ENCODE results near the gene MAD1L1.

Gene MAD1L1

GRCh38 chr7:2239242-2239641, 6.5 kb upstream of the MAD1L1 start:
- no peaks in the 10 kb centered on the region for H3K9me3 ChIP-seq
- H3K27me3 ChIP-seq: no peaks in the 10 kb centered on the region
- DNase-seq: no peak
- peaks cover 4% of the 10 kb centered on the region for H3K4me1 ChIP-seq
- TF ChIP-seq CTCF (IDR thresholded peaks at IDR 0.05; ENCODE audit: low read depth, low read length): no peak
- H3K36me3 ChIP-seq: peaks cover 45% of the 10 kb centered on the region
- no peak overlapping the region for H3K4me3 ChIP-seq (ENCODE audit: low read depth, low read length)

- H3K36me3 ChIP-seq: peaks cover 46% of the 10 kb centered on the region
- TF ChIP-seq CTCF (IDR thresholded peaks at IDR 0.05; ENCODE audit: low read depth, low read length): no peak
- DNase-seq: no peak
- H3K27me3 ChIP-seq: no peaks in the 10 kb centered on the region
- H3K9me3 ChIP-seq: no peaks in the 10 kb centered on the region
- no peak overlapping the region for H3K4me3 ChIP-seq (ENCODE audit: low read depth, low read length)
- H3K4me1 ChIP-seq: no peaks in the 10 kb centered on the region; the same call in 1 of the 2 replicates
Observed at GRCh38 chr7:2237109-2237602, 4.4 kb upstream of the MAD1L1 start.

- no peaks in the 10 kb centered on the region for H3K27me3 ChIP-seq
- peaks cover 3% of the 10 kb centered on the region; the same call in 1 of the 2 replicates for H3K4me1 ChIP-seq
- no peak for DNase-seq
- H3K4me3 ChIP-seq (ENCODE audit: low read depth, low read length): no peak overlapping the region
- peaks cover 49% of the 10 kb centered on the region for H3K36me3 ChIP-seq
- no peak for TF ChIP-seq CTCF (IDR thresholded peaks at IDR 0.05; ENCODE audit: low read depth, low read length)
- H3K9me3 ChIP-seq: no peaks in the 10 kb centered on the region
Observed at GRCh38 chr7:2233926-2234325, 1.2 kb upstream of the MAD1L1 start.

- H3K27me3 ChIP-seq: no peaks in the 10 kb centered on the region
- peak overlapping the region; percentile 92 for H3K4me3 ChIP-seq (ENCODE audit: low read depth, low read length)
- peak; percentile 34 for DNase-seq
- peaks cover 3% of the 10 kb centered on the region; the same call in 1 of the 2 replicates for H3K4me1 ChIP-seq
- no peak for TF ChIP-seq CTCF (IDR thresholded peaks at IDR 0.05; ENCODE audit: low read depth, low read length)
- H3K9me3 ChIP-seq: no peaks in the 10 kb centered on the region
- H3K36me3 ChIP-seq: peaks cover 41% of the 10 kb centered on the region
Observed at GRCh38 chr7:2231992-2232765, 566 bp downstream of the MAD1L1 start.

- Histone ChIP-seq H3K4me3 (ENCODE audit: low read depth, low read length) (no peak overlapping the region), H3K4me1 (peaks cover 3% of the 10 kb centered on the region; the same call in 1 of the 2 replicates), H3K36me3 (peaks cover 48% of the 10 kb centered on the region), H3K9me3 (no peaks in the 10 kb centered on the region), H3K27me3 (no peaks in the 10 kb centered on the region)
- no peak for DNase-seq
- TF ChIP-seq CTCF (IDR thresholded peaks at IDR 0.05; ENCODE audit: low read depth, low read length): no peak
Observed at GRCh38 chr7:2230882-2231281, 1.9 kb downstream of the MAD1L1 start.

- peaks cover 3% of the 10 kb centered on the region; the same call in 1 of the 2 replicates for H3K4me1 ChIP-seq
- peaks cover 48% of the 10 kb centered on the region for H3K36me3 ChIP-seq
- DNase-seq: no peak
- no peaks in the 10 kb centered on the region for H3K27me3 ChIP-seq
- no peak for TF ChIP-seq CTCF (IDR thresholded peaks at IDR 0.05; ENCODE audit: low read depth, low read length)
- no peak overlapping the region for H3K4me3 ChIP-seq (ENCODE audit: low read depth, low read length)
- no peaks in the 10 kb centered on the region for H3K9me3 ChIP-seq
Observed at GRCh38 chr7:2230226-2230625, 2.5 kb downstream of the MAD1L1 start.

Data from BE2C (cell line).